SU-DHL-6 (cell line): Measurements from ENCODE around the gene CACNA2D1.

ENCODE experiments used
- H2AFZ ChIP-seq: fragments of 200-600 bp; sonication (generic); 2 replicates; pipeline ENCODE4 v1.6.1; 2014; ENCODE audit warnings: low read depth, mild to moderate bottlenecking, moderate library complexity, mixed read lengths, antibody characterized with exemption, low read length; ENCODE audit not compliant: severe bottlenecking
- H3F3A ChIP-seq: fragments of 200-600 bp; shearing (Covaris generic); 2 replicates; pipeline ENCODE4 v1.6.0; 2016; ENCODE audit warnings: antibody characterized with exemption, mild to moderate bottlenecking; ENCODE audit not compliant: insufficient read depth
- H3K27ac ChIP-seq: fragments of 200-600 bp; sonication (generic); 2 replicates; pipeline ENCODE4 v1.5.1; 2016; ENCODE audit warnings: low read depth, mild to moderate bottlenecking, low read length, moderate library complexity, mixed read lengths
- H3K27me3 ChIP-seq: fragments of 200-600 bp; sonication (generic), shearing (Covaris generic); 2 replicates; pipeline ENCODE4 v1.6.0; 2014; ENCODE audit warnings: mild to moderate bottlenecking, low read length
- H3K36me3 ChIP-seq: fragments of 200-600 bp; sonication (generic); 2 replicates; pipeline ENCODE4 v1.6.1; 2014; ENCODE audit warnings: mild to moderate bottlenecking, low read length, mixed read lengths
- H3K4me2 ChIP-seq: fragments of 300-600, 200-600 bp; shearing (Covaris generic), sonication (generic); 2 replicates; pipeline ENCODE4 v1.6.0; 2014; ENCODE audit warnings: low read length, low read depth, mild to moderate bottlenecking; ENCODE audit not compliant: poor library complexity, severe bottlenecking
- H3K4me3 ChIP-seq: fragments of 200-600 bp; sonication (generic); 2 replicates; pipeline ENCODE4 v1.5.1; 2014; ENCODE audit warnings: antibody characterized with exemption, low read length, mild to moderate bottlenecking, mixed read lengths; ENCODE audit not compliant: insufficient read depth, poor library complexity, severe bottlenecking
- H3K79me2 ChIP-seq: fragments of 200-600 bp; sonication (generic); 2 replicates; pipeline ENCODE4 v1.6.1; 2014; ENCODE audit warnings: mild to moderate bottlenecking, low read length, moderate library complexity; ENCODE audit not compliant: insufficient read depth
- H3K9ac ChIP-seq: fragments of 200-600 bp; sonication (generic); 2 replicates; pipeline ENCODE4 v1.7.0; 2014; ENCODE audit warnings: mild to moderate bottlenecking, low read length
- H3K9me2 ChIP-seq: fragments of 200-600 bp; sonication (generic); replicated peaks from 2 replicates; pipeline ENCODE4 v1.6.1; 2014; ENCODE audit warnings: low read length; ENCODE audit not compliant: insufficient read depth
- H3K9me3 ChIP-seq: fragments of 200-600 bp; sonication (generic); 2 replicates; pipeline ENCODE4 v1.6.1; 2014; ENCODE audit warnings: low read length, mixed read lengths; ENCODE audit not compliant: insufficient read depth
- H4K20me1 ChIP-seq: fragments of 200-600 bp; sonication (generic); 2 replicates; pipeline ENCODE4 v1.6.1; 2014; ENCODE audit warnings: low read depth, mild to moderate bottlenecking, antibody characterized with exemption, low read length, moderate library complexity, mixed read lengths
- CTCF ChIP-seq: fragments of 200-600 bp; sonication (generic); IDR thresholded peaks from one replicate; pipeline ENCODE4 v1.5.1; 2017; ENCODE audit warnings: antibody characterized with exemption, mild to moderate bottlenecking, low read length, moderate library complexity; ENCODE audit not compliant: insufficient read depth, poor library complexity, severe bottlenecking
- EZH2phosphoT487 ChIP-seq: fragments of 200-600 bp; sonication (generic), shearing (Covaris generic); conservative IDR thresholded peaks from 2 replicates; pipeline ENCODE4 v1.6.1; 2018; ENCODE audit warnings: mild to moderate bottlenecking, antibody characterized with exemption, low read length, moderate library complexity, mixed read lengths

Gene CACNA2D1

GRCh38 chr7:82468435-82468834 is 24.9 kb upstream of the CACNA2D1 start:
- Histone ChIP-seq H3K36me3 (no peaks in the 10 kb centered on the region), H3K27me3 (no peaks in the 10 kb centered on the region; the same call in 1 of the 2 replicates), H4K20me1 (no peaks in the 10 kb centered on the region), H3K4me3 (no peak overlapping the region), H2AFZ (no peak overlapping the region), H3K9ac (no peak overlapping the region), H3K79me2 (no peaks in the 10 kb centered on the region), H3K4me2 (no peak overlapping the region), H3K9me3 (no peaks in the 10 kb centered on the region), H3K9me2 (no peaks in the 10 kb centered on the region), H3F3A (no peaks in the 10 kb centered on the region), H3K27ac (no peak overlapping the region)
- TF ChIP-seq EZH2phosphoT487 (no peak), CTCF (no peak)

GRCh38 chr7:82467020-82467419 is 23.4 kb upstream of the CACNA2D1 start:
- H3K36me3 ChIP-seq = no peaks in the 10 kb centered on the region
- no peaks in the 10 kb centered on the region for H3K9me3 ChIP-seq
- H2AFZ ChIP-seq = no peak overlapping the region
- no peaks in the 10 kb centered on the region for H3F3A ChIP-seq
- no peak overlapping the region for H3K27ac ChIP-seq
- H3K9ac ChIP-seq = no peak overlapping the region
- TF ChIP-seq EZH2phosphoT487 = no peak
- no peak for TF ChIP-seq CTCF
- no peaks in the 10 kb centered on the region for H4K20me1 ChIP-seq
- no peaks in the 10 kb centered on the region for H3K79me2 ChIP-seq
- no peaks in the 10 kb centered on the region; the same call in 1 of the 2 replicates for H3K27me3 ChIP-seq
- no peak overlapping the region for H3K4me2 ChIP-seq
- H3K4me3 ChIP-seq = no peak overlapping the region
- H3K9me2 ChIP-seq = no peaks in the 10 kb centered on the region

GRCh38 chr7:82464372-82464771 is 20.8 kb upstream of the CACNA2D1 start:
- no peak overlapping the region for H2AFZ ChIP-seq
- no peaks in the 10 kb centered on the region for H3K36me3 ChIP-seq
- no peak overlapping the region for H3K4me3 ChIP-seq
- no peaks in the 10 kb centered on the region for H4K20me1 ChIP-seq
- H3K4me2 ChIP-seq = no peak overlapping the region
- no peak overlapping the region for H3K27ac ChIP-seq
- no peaks in the 10 kb centered on the region for H3F3A ChIP-seq
- no peak overlapping the region for H3K9ac ChIP-seq
- TF ChIP-seq EZH2phosphoT487 = no peak
- no peak for TF ChIP-seq CTCF
- no peaks in the 10 kb centered on the region for H3K27me3 ChIP-seq
- no peaks in the 10 kb centered on the region for H3K9me3 ChIP-seq
- no peaks in the 10 kb centered on the region for H3K79me2 ChIP-seq
- H3K9me2 ChIP-seq = no peaks in the 10 kb centered on the region
